Fibroblast of skin of abdomen (primary cell): ENCODE measurements around the gene MINDY4B. TPM values are rescaled to one million over a fixed set of nuclear protein-coding genes. Genes with fewer than 3 reads are reported as not detected.

Experiments used
- DNase-seq: peaks from one replicate; pipeline ENCODE4 v3.0.0-alpha.2; 2013
- polyA plus RNA-seq, 2 experiments: library from polyadenylated mRNA; unstranded; fragments of 120-200 nt; gene quantifications; one replicate each; pipeline ENCODE4 v1.2.1, GENCODE V29; 2013; ENCODE audit not compliant: insufficient read length in 2 of 2

Gene MINDY4B
- not detected for polyA plus RNA-seq (2013, experiment 1 of 2; ENCODE audit: insufficient read length)
- not detected for polyA plus RNA-seq (2013, experiment 2 of 2; ENCODE audit: insufficient read length)

DNA sequence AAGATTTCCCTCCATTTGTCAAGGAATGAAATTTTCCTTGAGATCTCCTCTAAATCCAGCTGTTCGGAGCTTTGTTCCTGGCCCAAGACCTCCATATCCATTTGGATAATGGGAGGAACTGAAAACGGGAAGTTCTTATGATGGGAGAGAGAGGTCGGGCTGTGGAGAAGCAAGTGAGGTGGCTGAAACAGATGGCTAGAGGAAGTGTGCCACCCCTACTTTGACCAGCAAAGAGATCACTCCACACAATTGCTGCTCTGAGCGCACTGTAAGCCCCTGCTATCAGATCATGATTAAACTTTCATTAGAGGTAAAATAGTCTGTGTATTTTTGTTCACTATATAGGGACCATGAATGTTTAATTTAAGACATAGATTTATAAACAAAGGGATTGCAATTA lies at the start of gene MINDY4B:
MINDY4B (minus strand) TSS at position 101 of the 400 bp plus-strand sequence; CDS start at position 101, 0 bp downstream.
- no peak for DNase-seq

GRCh38 chr3:150951923-150952322 lies 46.7 kb upstream of the MINDY4B start:
- DNase-seq: no peak

GRCh38 chr3:150945226-150946032 lies 40.2 kb upstream of the MINDY4B start:
- DNase-seq: peak; percentile 91

GRCh38 chr3:150942221-150942620 lies 37.0 kb upstream of the MINDY4B start:
- DNase-seq: no peak

GRCh38 chr3:150936693-150937092 lies 31.5 kb upstream of the MINDY4B start:
- no peak for DNase-seq

GRCh38 chr3:150933473-150933995 lies 28.3 kb upstream of the MINDY4B start:
- no peak for DNase-seq

GRCh38 chr3:150931745-150932144 lies 26.5 kb upstream of the MINDY4B start:
- DNase-seq: no peak

GRCh38 chr3:150930839-150931238 lies 25.6 kb upstream of the MINDY4B start:
- DNase-seq: no peak

GRCh38 chr3:150928234-150928633 lies 23.0 kb upstream of the MINDY4B start:
- no peak for DNase-seq

GRCh38 chr3:150926328-150926727 lies 21.1 kb upstream of the MINDY4B start:
- no peak for DNase-seq

GRCh38 chr3:150925751-150926201 lies 20.5 kb upstream of the MINDY4B start:
- DNase-seq: peak; percentile 21

- no peak for DNase-seq
These were observed 17.4 kb upstream of the MINDY4B start for GRCh38 chr3:150922611-150923010.

- DNase-seq: no peak
These were observed 16.0 kb upstream of the MINDY4B start for GRCh38 chr3:150921209-150921608.

GRCh38 chr3:150920236-150920635 lies 15.0 kb upstream of the MINDY4B start:
- no peak for DNase-seq

DNA sequence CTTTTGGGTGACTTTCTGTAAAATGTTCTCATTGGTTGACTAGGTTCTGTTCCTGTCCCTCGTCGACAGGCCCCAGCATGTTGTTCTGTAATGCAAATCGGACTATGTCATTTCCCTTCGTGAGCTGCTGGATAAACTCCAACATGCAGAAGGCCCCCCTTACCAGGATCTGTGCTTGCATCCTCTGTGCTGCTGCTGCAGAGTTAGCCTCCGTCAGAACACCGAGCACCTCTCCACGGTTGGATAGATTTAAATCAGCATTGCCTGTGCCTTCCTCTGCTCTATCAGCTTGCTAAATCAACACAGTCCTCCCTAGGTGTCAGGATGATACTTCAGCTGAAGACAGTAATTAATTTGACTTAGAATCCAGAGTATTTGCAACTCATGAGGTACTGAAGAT lies 12.7 kb upstream of the MINDY4B start:
- DNase-seq: no peak

DNA sequence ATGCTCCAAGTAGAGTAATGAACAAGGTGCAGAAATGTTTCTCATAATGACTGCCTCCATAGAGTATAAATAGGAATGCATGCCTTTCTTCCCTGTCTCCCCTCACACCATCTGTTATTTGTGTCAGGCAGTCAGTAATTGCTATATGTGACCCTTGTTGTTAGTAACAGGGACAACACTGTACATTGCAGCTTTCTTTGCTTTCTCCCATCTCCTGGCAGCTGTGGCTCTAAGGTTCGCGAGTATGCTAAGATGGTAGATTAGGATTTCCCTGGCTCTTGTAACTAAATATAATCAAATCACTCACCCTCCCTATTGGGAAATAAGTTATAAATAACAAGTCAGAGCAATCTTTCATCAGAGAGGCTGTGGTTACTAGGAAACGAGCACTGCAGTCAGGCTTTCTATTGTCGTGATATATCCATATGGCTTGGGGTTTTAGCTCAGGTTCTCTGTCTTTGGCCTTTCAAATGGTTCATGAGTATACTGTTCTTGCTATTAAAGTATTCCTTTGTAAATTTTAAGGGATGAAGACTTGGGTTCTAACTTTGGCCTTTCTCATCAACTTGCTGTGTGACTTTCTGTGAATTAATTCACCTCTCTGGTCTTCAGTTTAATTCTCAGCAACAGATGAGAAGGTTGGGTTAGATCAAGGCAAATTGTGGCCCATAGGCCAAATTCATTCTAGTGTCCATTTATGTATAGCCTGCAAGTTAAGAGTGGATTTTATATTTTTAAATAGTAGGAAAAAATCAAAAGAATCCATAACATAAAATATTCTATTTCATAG lies 8.1 kb upstream of the MINDY4B start:
- no peak for DNase-seq

DNA sequence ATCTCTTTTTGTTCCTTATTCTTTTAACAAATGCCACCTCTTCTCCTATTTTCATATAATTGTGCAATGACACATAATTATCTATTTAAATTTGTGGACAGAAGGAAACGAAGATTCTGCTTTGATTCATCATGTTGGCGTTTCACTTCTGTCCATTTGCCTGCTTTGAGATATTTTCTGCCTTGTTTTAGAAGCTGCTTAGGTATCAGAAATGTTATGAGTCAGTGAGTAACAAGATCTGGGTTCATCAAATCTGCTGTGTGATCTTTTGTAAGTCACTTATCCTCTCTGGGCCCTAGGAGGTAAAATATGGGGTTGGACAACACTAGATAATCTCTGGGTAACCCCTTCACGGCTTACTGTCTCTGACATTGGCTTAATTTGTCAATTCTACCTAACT lies 7.3 kb upstream of the MINDY4B start:
- no peak for DNase-seq

DNA sequence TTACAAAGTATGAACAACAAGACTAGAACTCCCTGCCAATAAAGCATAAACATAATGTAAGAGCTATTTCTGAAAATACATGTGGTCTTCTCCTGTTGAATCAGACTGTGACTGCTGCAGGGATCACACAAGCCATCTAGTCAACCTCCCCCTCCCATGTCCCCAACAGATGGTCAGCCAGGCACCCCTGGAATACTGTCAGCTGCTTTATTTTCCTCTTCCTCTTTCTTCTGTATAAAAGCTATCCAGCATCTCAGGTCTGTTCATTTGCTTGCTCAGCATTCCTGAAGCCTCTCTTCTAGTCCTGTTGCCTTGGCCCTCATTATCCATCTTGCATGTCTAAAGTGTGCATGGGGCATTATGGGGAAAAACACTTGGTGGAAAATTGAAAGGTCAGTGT lies 6.5 kb upstream of the MINDY4B start:
- DNase-seq: no peak

DNA sequence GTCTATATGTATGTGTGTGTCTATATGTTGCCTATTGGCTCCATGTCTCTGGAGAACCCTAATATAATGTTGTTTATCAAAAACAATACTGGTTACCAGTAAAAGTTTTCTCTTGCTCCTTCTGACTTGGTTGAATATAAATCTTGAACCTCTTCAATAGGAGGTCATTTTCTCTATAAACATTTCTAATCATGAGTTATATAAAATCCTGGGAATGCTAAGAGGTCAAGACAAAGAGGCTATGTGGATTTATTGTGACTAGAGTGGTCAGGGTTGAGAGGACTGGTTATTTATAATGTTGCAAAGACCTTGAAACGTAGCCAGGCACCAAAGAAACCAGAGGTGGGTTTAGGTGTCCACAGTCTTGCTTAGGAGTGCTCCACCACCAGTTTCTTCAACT lies 1.2 kb upstream of the MINDY4B start:
- DNase-seq: no peak

GRCh38 chr3:150905746-150906145 lies 507 bp upstream of the MINDY4B start:
- DNase-seq: no peak

GRCh38 chr3:150902988-150903387 lies 2.3 kb downstream of the MINDY4B start:
- no peak for DNase-seq

DNA sequence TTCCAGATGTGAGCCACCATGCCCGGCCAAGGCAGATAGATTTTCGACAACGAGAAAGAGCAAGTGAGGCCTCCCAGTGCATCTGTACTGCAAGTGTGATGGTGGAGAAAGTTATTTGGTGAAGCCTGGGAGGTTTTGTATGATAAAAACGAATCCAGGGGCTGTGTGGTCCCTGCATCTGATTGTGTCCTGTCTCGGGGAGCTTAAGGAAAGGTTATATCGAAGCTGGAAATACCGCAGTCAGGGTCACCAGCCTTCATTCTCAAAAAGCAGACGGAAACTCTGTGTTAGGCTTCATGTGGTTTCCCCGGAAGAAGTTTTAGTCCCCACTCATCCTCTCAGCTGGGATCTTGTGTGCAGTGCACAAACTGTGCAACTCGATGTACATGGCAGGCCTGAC lies 3.4 kb downstream of the MINDY4B start:
- no peak for DNase-seq

- no peak for DNase-seq
These were observed 6.1 kb downstream of the MINDY4B start for GRCh38 chr3:150899141-150899540.
